Subcutaneous abdominal adipose tissue (tissue), 5 donors: ENCODE data around the gene KAZN.
A peak's percentile ranks its signal among the peaks of the same experiment; 100 is the strongest.

Experiments used
- H3K27ac ChIP-seq: one replicate; pipeline ENCODE4 v1.7.0; 2013; ENCODE audit warnings: low read depth, mild to moderate bottlenecking, inconsistent platforms, low read length, moderate library complexity
- H3K27me3 ChIP-seq, 5 donors: one replicate each; pipeline ENCODE4 v1.7.0; 2013; ENCODE audit warnings: low read length in 5 of 5, inconsistent platforms in 1 of 5; ENCODE audit not compliant: control insufficient read depth in 5 of 5, insufficient read depth in 4 of 5
- H3K36me3 ChIP-seq, 5 donors: one replicate each; pipeline ENCODE4 v1.7.0; 2013; ENCODE audit warnings: low read length in 5 of 5; ENCODE audit not compliant: control insufficient read depth in 5 of 5, insufficient read depth in 5 of 5
- H3K4me1 ChIP-seq, 5 donors: one replicate each; pipeline ENCODE4 v1.7.0; 2013; ENCODE audit warnings: low read length in 5 of 5, mild to moderate bottlenecking in 3 of 5, moderate library complexity in 1 of 5; ENCODE audit not compliant: control insufficient read depth in 5 of 5, insufficient read depth in 5 of 5
- H3K4me3 ChIP-seq, 5 donors: one replicate each; pipeline ENCODE4 v1.7.0; 2013; ENCODE audit warnings: low read length in 5 of 5, low read depth in 1 of 5
- H3K9ac ChIP-seq, 5 donors: one replicate each; pipeline ENCODE4 v1.7.0; 2013; ENCODE audit warnings: low read length in 5 of 5, mild to moderate bottlenecking in 4 of 5, moderate library complexity in 3 of 5
- H3K9me3 ChIP-seq, 5 donors: one replicate each; pipeline ENCODE4 v1.7.0; 2013; ENCODE audit warnings: low read length in 5 of 5; ENCODE audit not compliant: control insufficient read depth in 5 of 5
- donor health status: healthy.
- donor health status: healthy.
- donor health status: healthy.
- donor health status: healthy.
- donor health status: healthy.

The KAZN gene

DNA sequence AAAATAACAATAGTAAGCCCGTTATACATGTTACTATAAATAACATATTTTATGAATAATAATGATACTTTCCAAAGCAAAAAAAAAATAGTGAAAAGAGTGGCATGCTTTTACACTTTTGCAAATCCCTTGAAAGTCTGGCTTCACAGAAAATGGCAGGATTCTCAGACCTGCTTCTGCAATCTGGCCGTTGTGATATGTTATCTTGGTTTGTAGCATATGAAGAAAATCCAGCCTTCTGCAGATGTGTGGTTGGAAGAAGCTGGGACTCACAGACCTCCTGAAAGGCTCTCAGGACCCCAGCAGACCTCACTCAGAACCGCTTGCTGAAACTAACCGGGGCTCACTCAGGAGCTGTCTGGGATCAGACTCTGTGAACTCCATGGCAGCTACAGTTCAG is 299.1 kb downstream of the KAZN start:
- Histone ChIP-seq H3K4me3 (no peak overlapping the region), H3K27ac (no peak overlapping the region), H3K27me3 (peaks cover 0 to 4% (median 0%) of the 10 kb centered on the region in 5 donors), H3K36me3 (no peaks in the 10 kb centered on the region), H3K9me3 (no peaks in the 10 kb centered on the region), H3K9ac (no peak overlapping the region), H3K4me1 (peaks cover 6 to 18% (median 15%) of the 10 kb centered on the region in 5 donors)

DNA sequence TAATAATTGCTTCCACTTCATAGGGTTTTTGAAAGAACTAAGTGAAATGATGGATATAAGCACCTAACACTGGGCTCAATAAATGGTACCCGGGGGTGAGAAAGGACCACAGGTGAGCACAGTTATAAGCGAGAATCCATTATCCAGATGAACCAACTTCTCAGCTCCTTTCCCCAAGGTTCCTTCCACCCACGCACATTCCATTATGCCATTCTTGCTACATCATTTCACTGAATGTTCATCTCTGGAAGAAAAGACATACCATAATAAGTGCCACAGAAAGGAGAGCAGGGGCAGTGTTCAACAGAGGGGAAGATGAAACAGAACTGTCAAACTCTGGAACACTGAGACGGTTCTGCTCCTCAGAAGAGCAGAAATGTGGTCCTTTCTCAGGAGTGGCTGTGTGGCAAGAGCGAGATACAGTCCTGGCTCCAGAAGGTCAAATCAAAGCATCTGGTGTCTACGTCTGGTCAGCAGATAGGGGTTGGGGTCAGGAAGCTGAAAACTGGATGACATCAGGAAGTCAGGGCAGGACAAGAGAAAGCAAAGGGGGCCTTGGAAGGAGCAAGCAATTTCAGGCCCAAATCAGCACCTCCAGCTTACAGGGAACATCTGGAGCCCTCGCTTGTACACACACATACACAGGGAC is 299.6 kb downstream of the KAZN start:
- peaks cover 0 to 4% (median 0%) of the 10 kb centered on the region in 5 donors for H3K27me3 ChIP-seq

DNA sequence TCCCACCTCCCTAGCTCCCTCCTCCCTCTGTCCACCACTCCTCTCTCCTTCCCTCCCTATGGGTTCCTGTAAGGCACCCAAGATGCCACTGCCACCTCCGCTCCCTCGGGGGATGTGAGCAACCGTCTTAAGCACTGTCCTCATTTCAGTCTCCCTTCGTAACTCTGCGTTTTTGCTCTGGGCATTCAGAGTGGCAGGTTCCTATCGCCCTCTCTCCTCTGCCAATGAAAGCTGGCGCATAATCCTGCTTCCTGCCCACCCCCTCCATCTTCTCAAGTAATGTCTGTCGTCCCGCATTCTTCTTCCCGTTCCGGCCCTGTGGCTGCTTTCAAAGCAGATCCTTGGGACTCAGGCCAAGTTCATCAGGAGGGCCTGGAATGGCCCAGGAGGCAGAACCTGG is 301.2 kb downstream of the KAZN start:
- Histone ChIP-seq H3K36me3 (no peaks in the 10 kb centered on the region), H3K27me3 (peaks cover 0 to 4% (median 0%) of the 10 kb centered on the region in 5 donors), H3K9me3 (no peaks in the 10 kb centered on the region), H3K9ac (no peak overlapping the region), H3K4me1 (peaks cover 6 to 14% (median 12%) of the 10 kb centered on the region in 5 donors), H3K27ac (no peak overlapping the region), H3K4me3 (no peak overlapping the region)

More for the DNA sequence above, 299.6 kb downstream of the KAZN start:
- no peaks in the 10 kb centered on the region for H3K9me3 ChIP-seq
- no peak overlapping the region for H3K27ac ChIP-seq
- peaks cover 6 to 18% (median 15%) of the 10 kb centered on the region in 5 donors for H3K4me1 ChIP-seq
- H3K36me3 ChIP-seq, result no peaks in the 10 kb centered on the region
- H3K9ac ChIP-seq, result no peak overlapping the region
- no peak overlapping the region for H3K4me3 ChIP-seq

DNA sequence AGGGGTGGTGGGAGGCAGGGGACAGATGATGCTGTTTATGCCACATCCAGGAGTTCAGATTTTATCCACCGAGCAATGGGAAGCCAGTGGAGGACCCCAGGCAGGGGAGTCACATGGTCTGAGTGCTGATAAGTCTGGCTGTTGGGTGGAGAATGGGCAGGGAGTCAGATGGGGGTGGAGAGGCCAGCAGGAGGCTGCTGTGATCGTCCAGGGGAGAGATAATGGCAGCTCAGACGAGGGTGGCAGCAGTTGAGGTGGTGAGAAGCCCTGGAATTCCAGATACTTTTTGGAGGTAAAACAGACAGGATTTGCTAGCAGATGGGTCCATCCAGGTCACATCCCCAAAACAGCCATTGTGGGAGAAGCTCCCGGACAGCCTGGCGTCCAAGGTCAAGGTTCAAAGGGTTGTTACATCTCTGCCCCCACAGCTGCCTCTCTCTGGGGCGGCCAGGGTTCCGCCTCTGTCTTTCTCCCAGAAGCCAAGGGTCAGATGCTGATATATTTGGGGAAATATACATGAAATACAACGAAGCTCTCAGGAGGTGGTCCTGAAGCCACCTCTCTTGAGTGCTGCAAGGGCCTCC is 303.0 kb downstream of the KAZN start:
- Histone ChIP-seq H3K9ac (no peak overlapping the region), H3K4me3 (no peak overlapping the region), H3K36me3 (no peaks in the 10 kb centered on the region), H3K27me3 (peaks cover 0 to 4% (median 0%) of the 10 kb centered on the region in 5 donors), H3K9me3 (no peaks in the 10 kb centered on the region), H3K4me1 (peaks cover 0 to 2% (median 0%) of the 10 kb centered on the region in 5 donors), H3K27ac (no peak overlapping the region)

DNA sequence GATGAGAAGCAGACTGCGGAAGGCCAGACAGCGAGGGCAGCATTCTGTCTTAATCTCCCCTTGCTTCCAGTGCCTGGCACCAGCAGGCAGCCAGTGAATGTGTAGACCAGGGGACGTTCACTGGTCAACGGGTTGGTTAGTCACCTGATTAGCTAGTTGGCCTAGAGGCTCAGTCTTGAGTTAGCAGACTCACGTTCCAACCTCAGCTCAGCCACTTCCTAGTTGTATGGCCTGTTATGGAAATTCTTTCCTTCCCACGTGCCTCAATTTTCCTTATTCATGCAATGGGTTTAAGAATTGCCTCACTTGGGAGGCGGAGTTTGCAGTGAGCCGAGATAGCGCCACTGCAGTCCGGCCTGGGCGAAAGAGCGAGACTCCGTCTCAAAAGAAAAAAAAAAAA is 305.4 kb downstream of the KAZN start:
- no peaks in the 10 kb centered on the region for H3K9me3 ChIP-seq
- H3K36me3 ChIP-seq, result no peaks in the 10 kb centered on the region
- H3K27me3 ChIP-seq, result peaks cover 0 to 4% (median 0%) of the 10 kb centered on the region in 5 donors
- no peak overlapping the region for H3K9ac ChIP-seq
- no peak overlapping the region for H3K4me3 ChIP-seq
- no peak overlapping the region for H3K27ac ChIP-seq
- no peaks in the 10 kb centered on the region for H3K4me1 ChIP-seq

DNA sequence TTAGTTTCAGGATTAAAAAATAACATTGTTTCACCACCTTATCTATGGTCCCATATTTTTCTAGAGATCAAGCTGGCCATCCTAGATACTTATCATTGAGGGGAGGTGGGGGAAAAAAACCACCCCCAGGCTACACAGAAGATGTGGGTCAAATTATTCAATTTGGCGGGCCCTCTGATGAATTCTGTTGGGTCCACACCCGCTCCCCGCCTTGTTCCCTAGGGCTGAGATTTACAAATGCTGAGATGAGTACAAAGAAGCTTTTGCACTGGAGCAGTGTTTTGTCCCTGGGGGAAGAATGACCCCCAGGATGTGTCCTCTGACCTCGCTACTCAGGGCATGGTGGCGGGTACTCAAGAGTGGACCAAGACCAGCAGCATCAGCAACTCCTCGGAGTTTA is 308.2 kb downstream of the KAZN start:
- Histone ChIP-seq H3K27me3 (no peaks in the 10 kb centered on the region), H3K36me3 (no peaks in the 10 kb centered on the region), H3K4me3 (no peak overlapping the region), H3K9me3 (no peaks in the 10 kb centered on the region), H3K9ac (no peak overlapping the region), H3K4me1 (peaks cover 10 to 26% (median 23%) of the 10 kb centered on the region in 5 donors), H3K27ac (no peak overlapping the region)

DNA sequence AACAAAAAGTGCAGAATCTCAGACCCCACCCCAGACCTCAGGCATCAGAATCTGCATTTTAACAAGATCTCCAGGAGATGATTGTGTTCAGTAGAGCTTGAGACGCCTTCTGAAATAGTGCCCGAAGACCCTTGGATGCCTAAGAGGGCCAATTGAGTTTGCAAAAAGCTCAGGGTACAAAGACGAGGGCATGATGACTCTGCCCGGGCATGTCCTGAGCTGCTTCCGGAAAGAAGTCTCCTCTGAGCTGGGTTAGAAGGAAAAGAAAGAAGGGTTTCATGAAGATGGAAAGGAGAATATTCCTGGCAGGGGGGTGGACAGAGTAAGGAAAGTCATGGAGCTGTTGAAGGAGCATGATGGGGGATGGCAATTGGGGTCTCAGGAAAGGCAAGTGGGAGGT is 308.9 kb downstream of the KAZN start:
- H3K36me3 ChIP-seq, result no peaks in the 10 kb centered on the region
- H3K4me1 ChIP-seq, result peaks cover 10 to 27% (median 24%) of the 10 kb centered on the region in 5 donors
- no peaks in the 10 kb centered on the region for H3K9me3 ChIP-seq
- no peak overlapping the region for H3K4me3 ChIP-seq
- H3K9ac ChIP-seq, result no peak overlapping the region
- H3K27ac ChIP-seq, result no peak overlapping the region
- no peaks in the 10 kb centered on the region for H3K27me3 ChIP-seq

DNA sequence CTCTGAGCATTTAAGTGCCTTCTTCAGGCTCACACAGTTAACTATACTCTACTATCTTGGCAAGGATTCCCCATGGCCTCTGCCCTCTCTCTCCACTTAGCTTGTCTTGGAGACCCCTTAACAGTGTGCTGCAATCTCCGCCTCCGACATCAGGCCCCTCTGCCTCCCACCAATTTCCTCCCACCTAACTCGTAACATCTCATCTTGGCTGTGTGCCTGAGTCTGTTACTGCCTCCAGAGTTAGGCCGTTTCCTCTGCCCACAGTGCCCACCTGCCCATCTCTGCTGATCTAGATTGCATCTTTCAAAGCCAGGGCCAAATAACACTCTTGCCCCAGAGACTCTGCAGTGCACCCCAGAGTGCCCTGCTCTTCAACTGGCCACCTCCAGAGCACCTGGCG is 310.8 kb downstream of the KAZN start:
- no peak overlapping the region for H3K9ac ChIP-seq
- H3K27me3 ChIP-seq, result no peaks in the 10 kb centered on the region
- H3K36me3 ChIP-seq, result no peaks in the 10 kb centered on the region
- H3K4me3 ChIP-seq, result no peak overlapping the region
- H3K4me1 ChIP-seq, result peaks cover 10 to 27% (median 24%) of the 10 kb centered on the region in 5 donors
- H3K9me3 ChIP-seq, result no peaks in the 10 kb centered on the region
- H3K27ac ChIP-seq, result no peak overlapping the region

DNA sequence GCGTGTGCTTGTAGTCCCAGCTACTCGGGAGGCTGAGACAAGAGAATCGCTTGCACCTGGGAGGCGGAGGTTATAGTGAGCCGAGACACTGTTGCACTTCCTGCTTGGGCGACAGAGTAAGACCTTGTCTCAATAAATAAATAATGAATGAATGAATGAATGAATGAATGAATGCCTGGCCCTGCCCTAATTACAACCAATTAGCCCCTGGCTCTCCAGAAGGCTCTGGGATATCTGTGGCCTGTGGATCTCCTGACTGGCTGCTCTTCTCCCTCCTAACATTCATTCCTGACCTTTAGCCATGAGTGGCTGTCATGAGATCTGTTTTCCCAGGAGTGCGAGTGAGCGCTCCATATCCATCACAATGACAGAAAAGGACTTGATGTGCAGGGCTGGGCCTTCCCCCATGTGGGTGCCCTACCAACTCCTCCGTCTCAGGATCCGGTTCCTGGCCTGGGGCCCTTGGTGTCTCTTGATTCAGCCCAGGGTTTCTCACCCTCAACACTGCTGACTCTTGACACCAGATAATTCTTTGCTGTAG is 311.5 kb downstream of the KAZN start:
- Histone ChIP-seq H3K36me3 (no peaks in the 10 kb centered on the region), H3K27me3 (no peaks in the 10 kb centered on the region), H3K4me3 (no peak overlapping the region), H3K9ac (no peak overlapping the region), H3K4me1 (peaks cover 10 to 27% (median 24%) of the 10 kb centered on the region in 5 donors), H3K9me3 (no peaks in the 10 kb centered on the region), H3K27ac (peak overlapping the region; percentile 63)

DNA sequence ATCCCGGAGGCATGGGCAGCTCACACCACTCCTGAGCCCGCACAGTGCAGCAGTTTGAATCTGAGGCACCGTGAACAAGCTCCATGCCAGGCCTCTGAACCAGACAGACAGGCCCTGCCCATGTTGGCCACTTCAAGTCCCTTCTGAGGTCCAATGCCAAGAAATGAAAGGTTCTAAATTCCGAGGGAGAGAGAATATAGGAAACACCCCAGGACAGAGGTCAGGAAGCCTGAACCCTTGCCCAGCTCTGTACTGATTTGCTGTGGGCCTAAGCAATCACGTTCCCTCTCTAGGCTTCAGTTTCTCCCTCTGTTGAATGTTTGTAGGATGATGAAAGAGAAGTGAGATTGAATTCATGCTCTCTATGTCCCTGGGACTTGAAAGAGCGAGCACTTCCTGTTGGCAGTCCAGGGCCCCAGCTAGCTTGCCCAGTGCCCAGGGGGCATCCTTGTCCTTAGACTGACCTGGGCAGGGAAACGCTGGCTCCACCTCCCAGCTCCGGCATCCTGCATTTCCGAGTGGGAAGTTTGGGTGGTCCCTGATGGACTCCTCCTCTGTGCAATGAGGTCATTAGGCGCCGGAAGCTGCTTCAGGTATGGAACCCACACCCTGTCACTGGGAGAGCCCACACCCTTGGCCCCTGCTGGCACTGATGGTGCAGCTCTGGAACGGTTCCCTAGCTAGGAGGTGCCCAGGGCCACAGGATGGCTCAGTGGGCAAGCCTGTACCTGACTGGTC is 312.7 kb downstream of the KAZN start:
- H3K36me3 ChIP-seq, result no peaks in the 10 kb centered on the region
- H3K27ac ChIP-seq, result peak overlapping the region; percentile 63
- H3K4me1 ChIP-seq, result peaks cover 10 to 27% (median 26%) of the 10 kb centered on the region in 5 donors
- peak overlapping the region in 1 of 5 donors; percentile 17 for H3K9ac ChIP-seq
- no peak overlapping the region for H3K4me3 ChIP-seq
- H3K27me3 ChIP-seq, result no peaks in the 10 kb centered on the region
- no peaks in the 10 kb centered on the region for H3K9me3 ChIP-seq
